Activated CD4-positive, alpha-beta T cell treated with anti-CD3 and anti-CD28 coated beads for 24 hours (primary cell): ENCODE results near the gene EDARADD.
"Not testable (repeated sequence)": the region's sequence is repeated elsewhere in the genome, so short reads cannot be mapped to it uniquely, and the experiment has no call there.

Experiments
- DNase-seq, 2 donors: peaks; one replicate each; pipeline ENCODE4 v3.0.0-alpha.2; 2020; ENCODE audit warnings: low read depth in 2 of 2

The EDARADD gene

DNA sequence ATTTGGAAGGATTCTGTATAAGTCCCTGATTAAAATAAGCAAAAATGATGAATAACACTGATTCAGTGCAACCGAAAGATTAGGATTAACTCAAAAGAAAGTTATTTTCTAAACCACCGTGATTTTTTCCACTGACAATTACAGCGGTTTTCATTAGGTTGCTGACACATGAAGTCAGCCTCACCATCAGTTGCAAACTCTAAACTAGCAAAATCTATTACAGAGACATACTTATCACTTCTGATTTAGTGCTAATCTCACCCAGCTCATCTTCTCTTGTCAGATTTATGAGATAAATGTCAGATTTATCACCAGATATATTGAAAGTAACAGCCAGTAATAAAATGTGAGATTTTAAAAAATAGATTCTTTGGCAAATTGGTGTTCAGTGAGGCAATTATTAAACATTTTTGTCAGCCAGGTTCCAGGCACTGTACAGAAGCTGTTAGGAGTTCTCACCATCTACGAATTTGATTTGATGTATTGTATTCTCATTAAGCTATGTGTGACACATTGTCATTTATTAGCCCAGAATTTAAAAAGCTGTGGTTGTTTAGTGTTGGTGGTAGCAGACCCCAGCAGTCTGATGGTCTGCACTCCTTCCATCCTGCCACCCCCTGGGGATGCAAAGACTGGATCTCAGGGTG is 92.4 kb downstream of the EDARADD start:
- no peak for DNase-seq

- DNase-seq: not testable (repeated sequence)
Observed at GRCh38 chr1:236489161-236489560, 95.1 kb downstream of the EDARADD start.

DNA sequence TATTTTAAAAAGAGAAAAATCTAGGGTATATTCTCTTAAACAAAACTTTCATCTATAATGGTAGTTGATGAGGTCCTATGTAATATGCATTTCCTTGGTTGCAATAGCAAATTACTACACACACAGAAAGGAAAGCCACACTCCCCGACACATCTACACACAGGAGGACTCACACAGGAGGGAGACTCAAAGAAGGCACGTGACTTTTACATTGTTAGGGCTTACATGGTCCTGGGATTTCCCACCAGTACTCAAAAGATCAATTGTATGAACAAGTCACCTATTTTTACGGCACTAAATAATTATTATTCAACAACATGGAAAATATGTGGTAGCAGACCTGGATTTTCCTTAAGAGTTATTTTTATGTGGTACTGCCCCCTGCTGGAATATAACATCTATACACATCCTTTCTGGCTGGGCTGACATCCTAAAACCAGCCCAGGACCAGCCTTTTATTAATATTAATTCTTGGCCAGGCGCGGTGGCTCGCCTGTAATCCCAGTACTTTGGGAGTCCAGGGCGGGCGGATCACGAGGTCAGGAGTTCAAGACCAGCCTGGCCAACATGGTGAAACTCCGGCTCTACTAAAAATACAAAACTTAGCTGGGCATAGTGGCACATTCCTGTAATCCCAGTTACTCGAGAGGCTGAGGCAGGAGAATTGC is 95.8 kb downstream of the EDARADD start:
- DNase-seq: no peak

GRCh38 chr1:236491469-236492136 is 97.5 kb downstream of the EDARADD start:
- no peak for DNase-seq

DNA sequence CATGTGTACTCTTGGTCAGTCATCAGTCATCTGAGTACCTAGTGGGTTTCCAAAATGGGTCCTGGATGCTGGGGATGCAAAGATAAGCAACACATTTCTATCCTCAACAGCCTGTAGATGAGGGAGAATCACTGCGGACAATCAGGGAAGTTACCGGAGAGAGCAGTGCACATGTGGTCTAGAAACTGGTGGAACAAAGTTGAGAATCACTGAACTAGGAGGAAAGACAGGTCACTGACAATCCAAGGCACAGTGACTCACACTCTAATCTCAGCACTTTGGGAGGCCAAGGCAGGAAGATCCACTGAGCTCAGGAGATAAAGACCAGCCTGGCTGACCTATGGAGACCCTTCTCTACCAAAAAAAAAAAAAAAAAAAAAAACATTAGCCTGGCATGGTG is 98.3 kb downstream of the EDARADD start:
- DNase-seq: no peak

GRCh38 chr1:236494082-236494481 is 100.0 kb downstream of the EDARADD start:
- DNase-seq: no peak

DNA sequence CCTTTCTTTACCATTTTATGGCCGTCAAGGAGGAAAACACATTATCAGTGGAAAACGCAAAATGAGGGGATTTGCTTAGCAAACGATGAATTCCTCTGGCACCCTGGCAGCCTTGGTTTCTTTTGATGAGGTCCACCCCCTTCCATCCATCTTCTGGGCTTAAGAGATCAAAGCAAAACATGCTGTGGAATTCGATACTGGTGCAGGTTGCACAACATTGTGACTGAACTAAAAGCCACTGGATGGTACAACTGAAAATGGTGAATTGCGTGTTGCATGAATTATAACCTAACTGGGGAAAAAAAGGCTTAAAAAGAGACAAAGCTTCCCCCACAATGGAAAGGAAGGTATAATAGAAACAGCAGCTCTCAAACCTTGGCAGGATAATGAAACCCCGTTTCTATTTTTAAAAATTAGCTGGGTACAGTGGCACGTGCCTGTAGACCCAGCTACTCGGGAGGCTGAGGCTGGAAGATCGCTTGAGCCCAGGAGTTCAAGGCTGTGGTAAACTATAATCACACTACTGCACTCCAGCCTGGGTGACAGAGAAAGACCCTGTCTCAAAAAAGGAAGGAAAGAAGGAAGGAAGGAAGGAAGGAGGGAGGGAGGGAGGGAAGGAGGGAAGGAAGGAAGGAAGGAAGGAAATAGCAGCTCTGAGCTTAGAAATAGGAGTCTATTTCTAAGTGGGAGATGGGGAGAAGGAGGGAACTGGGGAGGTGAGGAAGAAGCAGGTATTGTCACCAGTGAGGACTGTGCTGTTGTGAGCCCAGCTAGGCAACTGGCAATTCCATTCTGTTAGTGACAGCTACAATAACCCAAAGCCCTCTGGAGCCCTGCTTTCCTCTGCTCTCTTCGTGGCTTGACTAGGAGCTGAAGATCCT is 100.7 kb downstream of the EDARADD start:
- no peak for DNase-seq

GRCh38 chr1:236495467-236496112 is 101.5 kb downstream of the EDARADD start:
- DNase-seq: no peak

DNA sequence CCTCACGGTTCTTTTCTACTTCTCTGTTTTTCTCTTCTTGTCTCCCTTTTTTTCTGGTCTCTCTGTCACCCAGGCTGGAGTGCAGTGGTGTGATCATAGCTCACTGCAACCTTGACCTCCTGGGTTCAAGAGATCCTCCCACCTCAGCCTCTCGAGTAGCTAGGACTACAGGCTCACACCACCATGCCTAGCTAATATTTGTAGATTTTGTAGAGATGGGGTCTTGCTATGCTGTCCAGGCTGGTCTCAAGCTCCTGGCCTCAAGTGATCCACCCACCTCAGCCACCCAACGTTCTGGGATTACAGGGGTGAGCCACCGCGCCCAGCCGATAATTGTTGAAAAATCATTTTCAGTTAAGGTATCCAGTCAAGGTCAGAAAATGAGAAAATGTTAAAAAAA is 103.8 kb downstream of the EDARADD start:
- no peak for DNase-seq

DNA sequence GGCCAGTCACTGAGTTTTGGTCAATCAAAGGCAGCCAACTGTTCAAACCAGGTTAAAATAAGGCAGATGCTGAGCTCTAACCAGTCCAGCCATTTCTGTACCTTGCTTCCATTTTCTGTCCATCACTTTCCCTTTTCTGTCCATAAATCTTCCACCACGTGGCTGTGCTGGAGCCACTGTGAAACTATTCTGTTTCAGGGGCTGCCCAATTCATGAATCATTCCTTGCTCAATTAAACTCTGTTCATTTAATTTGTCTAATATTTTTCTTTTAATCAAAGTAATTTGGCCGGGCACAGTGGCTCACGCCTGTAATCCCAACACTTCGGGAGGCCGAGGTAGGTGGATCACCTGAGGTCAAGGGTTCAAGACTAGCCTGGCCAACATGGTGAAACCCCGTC is 107.0 kb downstream of the EDARADD start:
- DNase-seq: no peak

- DNase-seq: no peak
Observed at GRCh38 chr1:236502579-236502971, 108.5 kb downstream of the EDARADD start.

GRCh38 chr1:236502972-236503639 is 109.0 kb downstream of the EDARADD start:
- DNase-seq: no peak

DNA sequence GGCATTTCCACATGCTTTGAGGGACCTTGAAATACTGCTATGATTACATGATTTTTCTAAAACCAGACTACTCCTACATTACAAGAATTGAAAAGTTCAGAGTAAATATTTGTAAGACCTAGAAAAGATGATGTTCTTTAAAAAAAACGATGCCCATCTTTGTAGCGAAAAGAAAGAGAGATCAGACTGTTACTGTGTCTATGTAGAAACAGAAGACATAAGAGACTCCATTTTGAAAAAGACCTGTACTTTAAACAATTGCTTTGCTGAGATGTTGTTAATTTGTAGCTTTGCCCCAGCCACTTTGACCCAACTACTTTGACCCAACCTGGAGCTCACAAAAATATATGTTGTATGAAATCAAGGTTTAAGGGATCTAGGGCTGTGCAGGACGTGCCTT is 110.3 kb downstream of the EDARADD start:
- not testable (repeated sequence) for DNase-seq

GRCh38 chr1:236507022-236507700 is 113.1 kb downstream of the EDARADD start:
- no peak for DNase-seq

DNA sequence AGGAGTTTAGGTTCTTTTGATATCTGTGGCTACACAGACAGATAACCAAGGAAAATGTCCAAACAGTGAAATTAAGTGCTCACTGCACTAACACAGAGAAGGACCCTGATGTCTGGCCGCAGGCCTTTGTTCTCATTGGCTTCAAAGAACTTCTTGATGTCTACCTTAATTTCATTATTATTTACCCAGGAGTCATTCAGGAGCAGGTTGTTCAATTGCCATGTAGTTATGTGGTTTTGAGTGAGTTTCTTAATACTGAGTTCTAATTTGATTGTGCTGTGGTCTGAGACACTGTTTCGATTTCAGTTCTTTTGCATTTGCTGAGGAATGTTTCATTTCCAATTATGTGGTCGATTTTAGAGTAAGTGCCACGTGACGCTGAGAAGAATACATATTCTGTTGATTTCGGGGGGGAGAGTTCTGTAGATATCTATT is 114.5 kb downstream of the EDARADD start:
- no peak for DNase-seq

- no peak for DNase-seq
Observed at GRCh38 chr1:236509203-236509602, 115.1 kb downstream of the EDARADD start.

DNA sequence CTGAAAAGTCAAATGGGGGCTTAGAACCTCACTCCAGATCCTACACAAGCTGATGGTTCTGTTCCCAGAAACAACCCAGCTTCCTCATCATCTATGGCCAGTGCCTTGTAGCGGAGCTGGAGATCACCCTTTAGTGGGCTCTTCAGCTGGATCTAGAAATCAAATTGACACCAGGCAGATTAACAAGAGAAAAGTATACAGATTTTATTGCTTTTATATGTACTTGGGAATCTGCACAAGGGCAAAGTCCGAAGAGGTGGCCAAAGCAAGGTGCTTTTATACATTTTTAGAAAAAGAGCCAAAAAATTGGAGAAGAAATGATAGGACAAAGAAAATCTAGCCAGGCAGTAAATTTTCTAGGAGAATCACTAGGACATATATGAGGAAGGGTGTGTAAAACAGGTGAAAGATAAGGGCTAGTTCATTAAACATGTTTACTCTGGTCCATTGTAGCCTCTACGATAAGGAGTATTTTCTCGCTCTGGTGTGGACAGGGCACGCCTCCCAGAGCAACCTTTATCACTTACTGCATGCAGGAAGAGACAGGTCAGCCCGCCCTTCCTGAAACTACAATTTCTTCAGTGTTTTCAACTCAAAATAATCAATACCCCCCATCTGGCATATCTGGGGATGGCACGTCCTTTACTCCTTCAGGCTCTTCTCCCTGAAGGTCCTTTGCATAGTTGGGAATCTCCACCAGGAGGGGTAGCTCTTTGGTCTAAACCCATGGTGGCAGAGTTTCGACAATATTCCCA is 115.7 kb downstream of the EDARADD start:
- no peak for DNase-seq

DNA sequence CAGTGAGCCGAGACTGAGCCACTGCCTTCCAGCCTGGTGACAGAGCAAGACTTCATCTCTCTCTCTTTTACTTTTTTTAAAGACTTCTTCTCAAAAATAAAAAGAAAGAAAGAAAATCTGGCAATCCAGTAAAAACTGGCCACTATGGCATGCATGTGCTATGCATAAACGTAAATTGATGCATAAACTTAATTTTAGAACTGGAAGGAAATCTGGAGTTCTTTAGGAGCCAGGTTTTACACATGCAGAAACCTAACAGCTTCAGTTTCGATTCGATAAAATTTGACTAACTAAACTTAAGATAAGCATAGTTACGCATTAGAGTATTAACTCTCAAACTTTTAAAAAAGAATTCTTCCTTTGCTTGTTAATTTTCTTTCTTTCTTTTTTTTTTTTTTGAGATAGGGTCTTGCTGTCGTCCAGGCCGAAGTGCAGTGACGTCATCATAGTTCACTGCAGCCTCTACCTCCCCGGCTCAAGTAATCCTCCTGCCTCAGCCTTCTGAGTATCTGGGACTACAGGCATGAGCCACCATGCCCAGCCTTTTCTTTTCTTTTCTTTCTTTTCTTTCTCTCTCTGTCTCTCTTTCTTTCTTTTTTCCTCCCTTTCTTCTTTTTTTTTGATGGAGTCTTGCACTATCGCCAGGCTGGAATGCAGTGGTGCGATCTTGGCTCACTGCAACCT is 117.8 kb downstream of the EDARADD start:
- no peak for DNase-seq
